GM11168 (cell line): ENCODE measurements around the gene SLC7A14.

ENCODE experiments used
- in situ Hi-C: fragments of 300-500 bp; cut with MboI; formaldehyde crosslinking; loops from one replicate; pipeline ENCODE4 v1.12.0; 2022; ENCODE audit warnings: low sequenced_read_pairs; ENCODE audit not compliant: unreplicated experiment

SLC7A14 gene

DNA sequence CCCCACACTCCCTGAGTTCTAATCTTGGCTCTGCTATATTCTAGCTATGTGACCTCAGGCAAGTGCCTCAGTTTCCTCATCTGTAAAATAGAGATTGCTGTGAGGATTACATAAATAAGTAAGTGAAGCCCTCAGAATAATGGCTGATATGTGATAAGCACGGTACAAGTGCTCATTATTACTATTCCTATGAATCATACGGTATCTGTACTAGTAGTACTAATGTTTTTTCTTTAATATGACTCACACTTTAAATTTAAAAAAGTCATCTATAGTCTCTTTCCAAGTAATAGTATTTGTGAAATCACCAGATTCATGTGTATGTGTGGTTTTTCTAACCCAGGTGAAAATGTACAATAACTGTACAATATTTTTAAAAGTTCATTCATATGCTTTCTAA is 108.5 kb downstream of the SLC7A14 start:
- in situ Hi-C loops, result no loop called here

DNA sequence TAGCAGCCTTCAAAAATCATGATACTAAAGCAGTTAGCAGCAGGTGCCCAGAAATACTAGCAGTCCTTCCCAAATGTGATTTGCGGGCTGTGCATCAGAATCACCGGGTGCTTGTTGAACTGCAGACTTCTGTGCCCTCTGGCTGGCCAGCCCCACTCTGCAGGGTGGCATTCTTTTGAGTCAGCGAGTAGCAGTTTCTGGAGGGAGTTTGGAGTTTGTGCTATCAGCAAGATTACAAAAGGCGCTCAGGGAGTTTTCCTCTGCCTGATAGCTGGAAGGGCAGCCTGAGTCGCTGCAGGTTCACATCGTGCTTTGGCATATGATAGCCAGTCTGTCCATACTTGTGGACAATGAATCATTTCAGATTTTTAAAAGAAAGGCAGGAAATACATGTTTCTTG is 109.6 kb downstream of the SLC7A14 start:
- in situ Hi-C loops, result no loop called here

DNA sequence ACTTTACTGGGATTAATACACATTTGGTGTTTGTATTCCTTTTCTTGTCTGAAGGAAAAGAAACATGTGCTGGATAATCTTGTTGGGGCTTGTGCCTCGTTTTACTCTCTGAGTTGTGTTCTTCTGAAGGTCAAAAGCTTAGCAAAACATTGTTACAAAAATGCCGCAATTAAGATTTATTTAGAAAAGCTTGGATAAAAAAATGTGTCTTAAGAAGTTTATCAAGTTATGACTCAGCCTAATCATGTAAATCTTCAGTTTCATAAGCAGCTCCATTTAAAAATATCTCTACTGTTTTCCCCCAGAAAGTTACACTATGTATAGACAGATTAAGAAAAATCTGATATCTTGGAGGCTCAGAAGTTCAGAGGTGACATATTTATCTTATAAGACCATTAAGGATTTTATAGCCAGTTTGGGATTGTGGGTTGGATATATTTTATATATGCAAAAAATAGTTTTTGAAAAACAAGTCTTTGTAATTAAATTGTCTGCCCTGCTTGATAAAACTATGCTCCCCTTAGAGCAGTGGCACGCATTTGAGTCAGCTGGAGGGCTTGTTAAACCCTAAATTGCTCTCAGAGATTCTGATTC is 110.7 kb downstream of the SLC7A14 start:
- in situ Hi-C loops, result no loop called here

DNA sequence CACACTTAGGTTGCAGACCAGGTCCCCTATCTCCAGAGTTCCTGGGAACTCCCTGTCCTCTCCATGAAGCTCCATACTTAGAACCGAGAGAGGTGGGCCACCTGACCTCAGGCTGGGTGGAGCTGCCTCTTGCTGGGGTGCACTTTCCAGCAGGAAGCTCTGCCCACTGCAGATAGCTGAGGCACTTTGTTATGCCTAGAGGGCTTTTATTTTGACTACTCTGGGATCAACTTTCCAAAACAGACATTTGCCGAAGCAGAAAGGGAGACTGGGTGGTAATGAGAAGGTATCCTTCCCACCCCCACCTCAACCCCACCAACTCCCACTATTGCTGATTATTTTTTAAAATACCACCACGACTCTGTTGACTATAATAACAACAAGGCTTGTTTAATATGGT is 112.5 kb downstream of the SLC7A14 start:
- in situ Hi-C loops, result no loop called here

DNA sequence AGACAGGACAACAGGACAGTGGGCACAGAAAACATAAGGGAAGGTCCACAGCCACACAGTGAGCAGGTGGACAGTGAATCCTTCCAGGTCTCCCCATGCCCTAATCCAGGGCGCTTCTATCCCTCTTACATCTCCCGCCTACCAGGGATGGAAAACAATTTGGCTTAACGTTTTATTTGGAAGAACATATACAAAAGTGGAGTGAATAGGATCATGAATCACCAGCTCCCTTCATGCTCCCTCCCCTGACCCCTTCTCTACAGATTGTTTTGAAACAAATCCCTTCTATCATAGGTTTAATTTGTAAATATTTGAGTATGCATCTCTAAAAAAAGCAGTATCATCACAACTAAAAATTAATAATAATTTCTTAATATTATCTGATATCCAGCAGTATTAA is 114.7 kb downstream of the SLC7A14 start:
- in situ Hi-C loops, result no loop called here

DNA sequence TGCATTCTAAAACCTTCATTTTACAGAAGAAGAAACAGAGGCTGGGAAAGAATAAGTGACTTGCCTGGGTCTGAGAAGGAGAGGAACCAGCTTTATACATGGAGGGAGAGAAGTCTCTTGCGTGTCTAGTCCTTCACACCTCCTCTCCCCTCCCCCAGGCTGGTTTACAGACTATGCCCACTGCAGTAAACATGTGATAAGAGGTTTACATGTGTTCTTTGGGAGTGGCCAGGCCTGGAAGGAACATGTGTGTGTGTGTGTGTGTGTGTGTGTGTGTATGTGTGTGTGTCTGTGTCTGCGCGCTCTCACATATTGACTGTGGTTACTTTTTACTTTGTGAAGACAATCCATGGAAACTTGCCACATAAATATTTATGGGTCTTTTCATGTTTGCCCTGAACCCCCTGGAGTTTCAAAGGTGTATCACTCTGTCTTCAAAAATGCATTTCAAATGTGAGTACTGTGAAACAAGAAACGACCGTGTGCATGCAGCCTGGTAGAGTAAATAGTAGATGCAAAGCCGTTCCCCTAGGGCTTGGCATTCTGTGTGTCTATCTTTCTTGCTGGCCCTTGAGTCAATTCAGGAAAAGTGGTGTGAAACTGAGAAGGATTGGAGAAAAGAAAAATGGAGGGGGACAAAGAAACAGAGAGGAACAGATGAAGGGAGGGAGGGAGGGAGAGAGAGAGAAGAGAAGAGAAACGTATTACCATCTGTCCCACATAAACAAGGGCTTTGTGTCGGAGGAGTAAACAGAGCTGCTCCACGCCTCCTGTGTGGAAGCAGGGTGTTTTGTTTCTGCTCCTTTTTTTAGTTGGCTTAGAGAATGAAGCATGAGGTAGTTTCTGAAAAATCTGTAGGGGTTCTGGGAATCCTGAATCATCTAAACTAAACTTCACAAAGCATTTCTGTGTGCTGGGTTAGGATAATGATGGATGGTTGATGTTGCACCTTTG is 115.5 kb downstream of the SLC7A14 start:
- in situ Hi-C loops, result no loop called here

DNA sequence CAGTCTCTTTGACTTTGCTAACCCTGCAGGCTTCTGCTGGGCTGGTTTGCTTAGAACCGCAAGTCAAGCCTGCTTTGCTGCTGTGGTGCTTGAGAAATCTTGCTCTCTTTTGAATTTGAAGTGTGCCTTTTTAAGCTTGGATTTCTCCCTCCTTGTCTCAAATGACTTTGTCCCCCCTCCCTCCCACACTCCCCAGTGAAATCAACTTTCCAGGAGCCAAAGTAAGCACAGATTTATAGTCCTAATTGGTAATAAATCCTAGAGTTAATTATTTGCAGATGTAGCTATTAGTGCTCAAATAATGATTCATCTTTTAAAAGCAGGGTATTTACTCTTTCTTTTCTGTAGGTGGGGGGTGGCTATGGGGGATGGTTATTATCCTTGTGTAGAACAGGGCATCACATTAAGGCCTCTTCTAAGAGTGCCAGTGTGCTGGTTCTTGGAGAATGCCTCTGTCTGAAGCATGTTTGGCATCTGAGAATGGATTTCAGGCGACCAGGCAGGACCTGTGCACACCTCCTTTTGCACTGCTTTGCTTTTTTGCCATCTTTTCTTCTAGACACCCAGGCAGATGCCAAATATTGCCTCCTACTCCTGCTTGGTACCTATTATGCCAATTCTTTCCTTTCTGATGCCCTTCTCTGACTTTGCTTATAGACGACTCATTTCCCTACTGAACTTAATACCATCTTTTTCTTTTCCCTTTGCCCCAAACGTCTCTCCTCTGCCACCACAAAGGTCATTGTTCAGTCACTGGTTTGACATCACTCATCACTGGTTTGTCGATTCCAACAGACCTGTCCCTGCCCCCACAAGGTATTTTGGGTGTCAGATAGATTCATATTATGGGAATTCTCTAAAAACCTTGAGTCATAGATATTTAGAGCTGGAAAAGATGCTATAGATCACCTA is 116.5 kb downstream of the SLC7A14 start:
- in situ Hi-C loops, result no loop called here

DNA sequence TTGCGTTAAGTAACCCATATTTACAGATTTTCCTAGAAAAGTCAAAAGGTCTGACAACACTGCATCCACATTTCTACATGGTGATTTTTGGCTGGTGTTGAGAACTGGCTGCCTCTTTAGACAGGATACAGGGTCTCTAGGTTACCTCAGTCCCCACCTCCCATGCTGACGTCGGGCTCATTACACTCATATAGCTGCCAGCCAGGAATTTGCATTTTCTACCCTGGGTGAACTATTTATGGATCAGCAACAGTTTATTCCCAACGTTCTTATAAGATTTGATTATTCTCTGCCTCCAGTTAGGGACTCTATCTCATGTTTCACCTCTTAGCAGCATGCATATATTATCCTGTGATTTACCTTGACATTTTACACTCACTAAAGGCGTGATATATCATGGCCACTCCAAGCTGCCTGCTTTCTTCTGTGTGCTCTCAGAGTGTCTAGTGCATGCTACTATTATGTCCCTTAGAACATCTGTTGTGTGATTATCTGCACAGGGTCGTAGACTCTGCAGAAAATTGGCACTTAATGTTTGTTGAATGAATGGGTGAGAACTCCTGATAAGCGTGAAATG is 118.2 kb downstream of the SLC7A14 start:
- in situ Hi-C loops, result no loop called here

DNA sequence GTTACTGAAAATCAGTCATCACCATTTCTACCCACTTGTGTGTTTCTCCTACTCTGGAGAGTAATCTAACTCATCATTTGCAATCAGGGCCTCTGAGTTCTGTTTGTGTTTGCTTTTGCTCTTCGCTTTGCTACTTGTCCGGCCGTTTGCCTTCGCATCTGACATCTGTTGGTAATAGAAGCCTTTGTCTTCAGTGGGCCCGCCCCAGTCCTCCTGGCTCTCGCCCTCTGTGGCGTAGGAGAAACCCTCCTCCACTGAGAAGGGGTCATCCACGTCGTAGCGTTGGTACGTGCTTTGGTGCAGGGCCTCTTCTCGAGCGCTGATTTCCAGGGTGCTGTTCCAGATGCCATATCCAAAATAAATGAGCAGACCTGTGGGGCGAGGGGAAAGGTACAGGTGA is 118.9 kb downstream of the SLC7A14 start:
- in situ Hi-C loops, result no loop called here

DNA sequence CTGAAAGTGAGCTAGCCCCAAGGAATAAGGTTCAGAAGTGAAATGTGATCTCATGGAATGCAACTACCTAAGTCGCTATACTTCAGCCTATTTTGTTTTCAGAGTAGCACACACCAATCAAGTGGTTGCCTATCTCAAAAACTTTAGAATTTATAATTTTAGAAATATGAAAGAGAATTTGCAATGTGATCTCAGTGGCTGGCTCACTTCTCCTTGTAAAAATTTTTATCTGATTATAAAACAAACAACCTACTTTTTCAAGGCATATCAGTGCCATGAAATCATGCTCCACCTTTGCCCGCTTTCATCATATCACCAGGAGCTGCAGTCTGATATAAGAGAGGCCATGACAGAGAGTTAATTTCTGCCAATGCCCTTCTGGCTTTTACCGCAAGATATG is 119.9 kb downstream of the SLC7A14 start:
- in situ Hi-C loops, result no loop called here

DNA sequence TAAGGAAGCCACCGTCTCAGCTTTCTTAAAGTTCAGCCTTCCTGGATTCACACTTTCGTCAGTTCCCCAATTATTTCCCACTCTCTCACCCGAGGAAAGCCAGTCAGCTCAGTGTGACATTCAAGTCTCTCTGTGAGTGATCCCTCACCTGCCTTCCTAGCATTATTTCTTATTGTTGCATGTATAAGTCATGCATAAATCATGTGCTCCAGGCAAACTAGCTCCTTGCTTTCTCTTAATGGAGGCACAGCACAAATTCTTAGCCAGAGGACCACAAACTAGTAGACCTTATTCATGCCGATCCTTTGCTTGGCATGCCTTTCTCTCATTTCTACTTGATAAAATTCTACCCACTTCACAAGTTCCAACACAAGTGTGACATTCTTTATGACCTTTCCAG is 122.9 kb downstream of the SLC7A14 start:
- in situ Hi-C loops, result no loop called here

DNA sequence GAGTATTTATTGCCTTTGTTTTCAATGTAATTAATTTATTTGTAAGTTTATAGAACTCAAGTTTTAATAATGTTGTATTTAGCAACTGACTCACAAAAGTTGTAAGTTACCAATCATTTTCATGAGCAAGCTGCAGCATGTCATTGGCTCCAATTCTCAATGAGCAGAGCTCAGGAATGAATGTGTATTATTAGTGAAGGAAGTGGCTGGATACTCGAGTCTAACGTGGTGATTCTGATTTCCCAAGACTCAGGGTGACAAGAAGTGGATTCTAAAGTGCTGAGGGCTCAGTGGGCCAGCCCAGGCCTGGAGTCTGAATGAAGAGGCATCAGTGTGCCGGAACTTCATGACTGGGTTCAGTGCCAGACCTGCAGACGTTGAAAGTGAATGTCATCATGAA is 127.6 kb downstream of the SLC7A14 start:
- in situ Hi-C loops, result no loop called here

DNA sequence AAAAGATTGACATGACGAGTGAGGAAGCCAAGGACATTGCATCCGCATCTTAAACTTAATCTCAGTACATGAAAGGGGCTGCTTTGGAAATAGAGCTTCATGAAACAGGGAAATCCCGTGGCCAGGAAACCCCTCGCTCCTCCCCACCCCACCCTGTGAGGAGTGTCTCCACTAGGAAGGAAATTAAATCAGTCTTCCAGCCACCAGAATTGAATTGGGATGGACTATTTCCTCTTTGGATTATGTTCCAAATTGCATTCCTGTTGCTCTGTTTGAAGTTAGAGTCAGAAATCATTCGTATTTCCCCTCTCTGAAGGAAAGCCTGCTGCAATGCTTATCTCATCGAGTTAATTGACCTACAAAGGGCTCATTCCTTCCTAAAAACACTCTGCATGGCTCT is 131.4 kb downstream of the SLC7A14 start:
- in situ Hi-C loops, result no loop called here

DNA sequence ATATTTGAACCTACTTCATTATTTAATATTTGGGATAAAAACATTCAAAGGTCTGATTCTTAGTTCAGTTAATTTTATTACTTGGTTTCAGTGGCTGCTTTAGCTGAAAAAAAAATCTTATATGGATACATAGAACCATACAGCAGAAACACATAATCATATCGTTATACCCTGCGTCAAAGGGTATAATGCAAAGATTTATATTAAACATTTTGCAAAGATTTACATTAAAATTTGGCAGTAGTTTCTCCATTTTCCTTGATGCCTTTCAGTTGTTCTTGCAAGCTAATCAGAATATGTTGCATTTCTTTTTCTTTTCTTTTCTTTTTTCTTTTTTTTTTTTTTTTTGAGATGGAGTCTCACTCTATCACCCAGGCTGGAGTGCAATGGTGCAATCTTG is 135.8 kb downstream of the SLC7A14 start:
- in situ Hi-C loops, result no loop called here

DNA sequence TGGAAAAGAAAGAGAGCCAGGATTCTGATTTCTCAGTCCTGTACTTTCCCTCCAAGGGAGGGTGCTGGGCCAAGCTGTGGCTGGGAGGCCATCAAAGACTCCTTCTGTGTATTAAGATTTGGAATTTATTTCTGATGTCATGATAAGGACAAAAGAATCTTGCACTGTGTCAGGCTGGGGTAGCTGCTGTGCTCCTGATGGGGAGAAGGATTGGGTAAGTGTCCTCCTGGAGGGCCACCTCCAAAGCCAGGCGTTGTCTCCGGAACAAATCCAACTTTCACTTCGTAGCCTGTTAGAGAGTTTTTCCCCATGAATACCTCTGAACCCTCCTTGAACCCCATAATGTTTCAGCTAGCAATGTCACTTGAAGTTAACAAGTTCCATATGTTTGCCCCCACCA is 137.3 kb downstream of the SLC7A14 start:
- in situ Hi-C loops, result no loop called here

DNA sequence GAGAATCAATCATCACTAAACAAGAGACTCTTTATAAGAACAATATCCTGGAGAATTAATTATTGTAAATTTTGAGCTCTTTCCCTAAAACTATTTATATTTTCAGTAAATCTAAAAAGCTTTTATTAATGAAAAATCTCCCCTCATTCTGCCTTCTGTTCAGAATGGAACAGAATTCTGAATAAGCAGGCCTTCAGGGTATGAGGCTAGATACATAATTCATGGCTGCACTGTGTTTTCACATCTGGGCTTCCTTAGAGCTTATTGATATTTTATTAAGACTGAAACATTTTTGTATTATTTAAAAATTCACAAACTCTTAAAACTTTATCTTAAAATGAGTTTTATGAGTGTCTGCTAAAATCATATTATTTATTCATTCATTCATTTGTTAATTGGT is 142.4 kb downstream of the SLC7A14 start:
- in situ Hi-C loops, result no loop called here

DNA sequence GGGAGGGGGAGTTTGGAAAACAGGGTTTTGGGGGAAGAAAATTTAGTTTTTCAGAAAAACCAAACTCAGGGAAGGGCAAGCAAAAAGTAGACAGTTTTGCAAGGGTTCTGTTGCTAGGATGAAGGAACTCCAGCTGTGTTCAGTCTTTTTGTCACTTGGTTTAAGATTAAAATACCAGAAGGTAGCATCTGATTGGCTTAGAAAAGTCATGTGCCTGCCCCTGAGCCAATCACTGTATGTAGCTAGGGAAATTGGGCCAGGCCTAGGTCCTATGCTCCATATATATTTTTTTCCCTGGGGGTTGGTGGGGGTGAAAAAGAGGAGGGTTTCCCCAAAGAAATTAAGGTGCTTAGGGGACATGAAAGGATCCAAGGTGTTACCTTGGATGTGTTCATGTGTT is 142.9 kb downstream of the SLC7A14 start:
- in situ Hi-C loops, result no loop called here

DNA sequence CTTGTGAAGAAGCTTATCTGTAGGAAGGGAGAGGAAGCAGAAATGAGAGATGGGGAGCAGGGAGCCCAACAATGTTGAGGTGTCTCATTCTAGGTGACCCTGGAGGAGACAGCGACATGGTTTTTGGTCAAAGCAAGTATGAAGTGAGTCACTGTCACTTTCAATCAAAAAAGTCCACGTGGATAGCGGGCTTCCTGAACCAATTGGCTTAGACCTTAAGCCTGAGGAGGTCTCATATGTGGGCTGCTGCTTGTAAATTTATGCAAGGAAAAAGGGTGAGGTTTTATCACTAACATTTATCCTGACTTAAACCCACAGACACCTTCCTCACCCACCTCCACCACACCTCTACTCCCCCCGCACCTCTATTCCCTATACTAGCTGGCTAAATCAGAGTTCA is 144.5 kb downstream of the SLC7A14 start:
- in situ Hi-C loops, result no loop called here

DNA sequence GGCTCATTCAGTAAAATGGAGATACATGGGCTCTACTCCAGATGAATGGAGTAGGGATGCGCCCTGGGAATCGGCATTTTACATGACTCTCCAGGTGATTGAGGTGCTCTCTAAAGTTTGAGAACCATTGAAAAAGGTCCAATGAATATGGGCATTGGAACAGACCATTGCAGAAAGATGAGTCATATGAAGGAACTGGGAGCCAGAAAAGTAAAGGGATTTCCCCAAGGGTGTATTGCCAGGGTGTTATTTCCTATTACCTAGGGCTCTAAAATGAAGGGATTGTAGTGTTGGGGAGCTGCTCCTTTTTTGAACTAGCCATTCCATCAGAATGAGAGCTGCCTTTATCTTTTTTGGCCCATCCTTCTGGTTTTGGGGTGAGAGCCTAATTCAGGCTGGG is 145.5 kb downstream of the SLC7A14 start:
- in situ Hi-C loops, result no loop called here

DNA sequence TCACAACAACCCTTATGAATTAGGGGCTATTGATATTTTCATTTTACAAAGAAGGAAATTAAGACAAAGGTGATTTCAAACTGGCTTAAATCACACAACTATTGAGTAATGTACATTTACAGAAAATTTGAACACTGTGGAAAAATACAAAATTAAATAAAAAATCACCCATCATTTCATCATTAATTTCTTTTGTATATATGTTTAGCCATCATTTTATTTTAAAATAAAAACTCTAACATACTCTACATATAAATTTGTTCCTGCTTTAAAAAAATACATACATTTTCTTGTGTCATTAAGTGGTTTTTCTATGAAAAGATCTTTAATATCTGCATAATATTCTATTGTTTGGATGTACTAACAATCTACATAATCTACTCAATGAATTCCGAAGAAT is 147.0 kb downstream of the SLC7A14 start:
- in situ Hi-C loops, result no loop called here
